NCI-H460 (cell line): ENCODE results near the gene PRKAR1B. TPM values are rescaled to one million over a fixed set of nuclear protein-coding genes. Genes with fewer than 3 reads are reported as not detected.
"Not testable (repeated sequence)": the region's sequence is repeated elsewhere in the genome, so short reads cannot be mapped to it uniquely, and the experiment has no call there.

Source experiments
- DNase-seq: peaks from one replicate; pipeline ENCODE4 v3.0.0-alpha.2; 2016; ENCODE audit warnings: low read depth; ENCODE audit errors: extremely low read depth
- total RNA-seq: library from RNA; depleted of rRNA; stranded (reverse); fragments of >200 nt; shearing (Covaris generic); gene quantifications from 2 replicates; pipeline ENCODE4 v1.2.3, GENCODE V29; 2014

Gene PRKAR1B
- total RNA-seq, 1 experiment from 2014 or later, result 7.4 TPM

GRCh38 chr7:672891-673290 is 54.2 kb downstream of the PRKAR1B start:
- no peak for DNase-seq

- DNase-seq, result no peak
These were observed 55.6 kb downstream of the PRKAR1B start for GRCh38 chr7:671415-672042.

DNA sequence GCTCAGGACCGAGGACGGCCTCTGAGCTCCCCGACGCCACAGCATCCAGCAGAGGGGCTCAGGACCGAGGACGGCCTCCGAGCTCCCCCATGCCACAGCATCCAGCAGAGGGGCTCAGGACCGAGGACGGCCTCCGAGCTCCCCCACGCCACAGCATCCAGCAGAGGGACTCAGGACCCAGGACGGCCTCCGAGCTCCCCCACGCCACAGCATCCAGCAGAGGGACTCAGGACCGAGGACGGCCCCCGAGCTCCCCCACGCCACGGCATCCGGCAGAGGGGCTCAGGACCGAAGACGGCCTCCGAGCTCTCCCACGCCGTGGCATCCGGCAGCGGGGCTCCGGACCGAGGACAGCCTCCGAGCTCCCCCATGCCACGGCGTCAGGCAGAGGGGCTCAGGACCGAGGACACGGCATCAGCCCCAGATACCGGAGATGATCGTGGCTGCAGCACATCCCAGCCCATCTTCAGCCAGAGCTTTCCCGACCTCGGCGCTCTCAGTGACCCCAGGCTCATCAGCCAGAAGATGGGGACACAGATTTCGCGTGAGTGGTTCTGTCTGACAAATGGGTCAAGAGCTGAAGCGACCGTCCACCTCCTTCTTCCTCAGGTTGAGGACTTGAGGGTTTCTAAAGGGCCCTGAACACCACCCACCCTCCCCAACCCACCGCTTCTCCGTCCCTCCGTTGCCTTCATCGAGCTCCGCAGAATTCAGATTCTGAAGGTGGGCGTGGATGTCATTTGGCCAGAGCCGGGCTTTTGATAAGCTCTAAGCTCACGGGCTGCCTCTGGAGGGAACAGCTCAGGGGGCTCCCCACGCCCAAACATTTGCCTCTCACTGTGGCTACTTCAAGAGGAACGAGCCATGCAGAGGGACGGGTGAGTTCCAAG is 56.3 kb downstream of the PRKAR1B start:
- DNase-seq, result no peak

DNA sequence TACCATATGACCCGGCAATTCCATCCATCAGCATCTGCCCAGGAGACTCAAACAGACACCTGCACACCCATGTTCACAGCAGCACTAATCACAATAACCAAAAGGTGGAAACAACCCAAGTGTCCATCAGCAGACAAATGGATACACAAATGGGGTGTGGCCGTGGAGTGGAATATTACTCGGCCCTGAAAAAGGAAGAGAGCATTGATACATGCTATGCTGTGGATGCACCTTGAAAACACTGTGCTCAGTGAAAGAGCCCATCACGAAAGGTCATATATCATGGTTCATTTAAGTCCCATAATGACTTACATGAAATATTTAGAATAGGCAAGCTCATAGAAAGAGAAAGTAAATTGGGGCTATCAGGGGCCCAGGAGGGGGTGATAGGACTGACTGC is 58.1 kb downstream of the PRKAR1B start:
- DNase-seq, result no peak

DNA sequence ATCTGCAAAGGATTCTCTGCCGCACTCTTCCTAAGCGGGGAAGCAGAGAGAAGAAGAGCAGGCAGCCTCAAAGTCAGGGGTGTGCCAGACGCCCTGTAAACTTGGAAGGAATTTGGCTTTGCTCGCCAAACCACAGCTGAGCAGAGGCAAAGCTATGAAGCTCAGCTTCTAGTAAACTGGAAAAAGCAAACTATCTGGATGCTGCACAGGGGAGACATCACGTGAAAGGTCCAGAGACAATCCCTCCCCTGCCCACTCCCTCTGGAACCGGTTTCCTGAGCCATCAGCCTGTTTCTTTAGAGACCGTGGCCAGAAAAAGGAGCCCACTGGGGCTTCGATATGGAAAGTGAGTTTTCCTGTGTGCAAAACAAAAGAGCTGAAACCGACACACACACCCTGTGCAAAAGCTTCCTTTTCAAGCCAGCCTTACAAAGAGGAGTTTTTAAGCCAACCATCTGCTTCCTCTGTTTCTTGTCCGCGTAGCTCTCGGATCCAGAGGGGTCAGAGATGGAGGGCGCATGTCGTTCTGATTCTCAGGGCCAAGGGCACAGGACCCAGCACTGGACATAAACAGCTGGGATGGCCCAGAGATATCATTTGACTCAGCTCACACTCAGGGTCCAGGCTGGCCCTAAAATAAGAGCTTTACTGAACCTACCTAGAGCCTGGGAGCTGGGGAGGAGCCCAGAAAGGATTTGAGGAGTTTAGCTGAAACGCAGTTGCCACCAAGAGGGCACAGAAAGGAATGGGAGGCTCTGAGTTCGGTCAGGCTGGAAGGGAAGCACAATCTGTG is 58.7 kb downstream of the PRKAR1B start:
- DNase-seq, result no peak

DNA sequence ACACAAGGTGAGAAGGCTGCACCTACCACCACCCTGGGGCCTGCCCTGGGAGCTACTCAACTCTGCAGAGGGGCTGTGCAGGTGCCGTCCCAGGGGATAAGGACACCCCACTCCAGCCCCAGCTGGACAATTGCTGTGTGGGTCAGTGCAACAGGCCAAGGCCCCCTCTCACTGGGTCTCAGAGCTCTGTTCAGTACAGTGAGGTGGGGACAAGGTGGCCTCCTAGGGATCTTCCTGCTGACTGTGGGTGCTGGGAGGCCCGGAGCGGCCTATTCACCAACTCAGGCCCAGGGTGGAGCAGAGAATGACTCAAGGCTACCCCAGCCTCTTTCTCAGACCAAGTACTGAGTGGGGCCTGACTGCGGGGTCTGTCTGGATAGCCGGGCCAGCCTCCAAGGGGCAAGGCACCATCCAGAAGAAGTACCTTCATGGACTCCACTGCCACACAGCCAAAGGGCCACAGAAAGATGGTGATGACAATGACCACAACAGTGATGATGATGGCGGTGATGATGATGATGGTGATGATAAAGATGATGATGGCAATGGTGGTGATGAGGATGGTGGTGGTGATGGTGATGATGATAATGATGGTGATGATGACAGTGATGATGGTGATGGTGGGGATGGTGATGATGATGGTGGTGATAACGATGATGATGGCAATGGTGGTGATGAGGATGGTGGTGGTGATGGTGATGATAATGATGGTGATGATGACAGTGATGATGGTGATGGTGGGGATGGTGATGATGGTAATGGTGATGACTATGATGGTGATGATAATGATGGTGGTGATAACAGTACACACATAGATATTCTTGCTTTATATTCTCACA is 60.4 kb downstream of the PRKAR1B start:
- no peak for DNase-seq

GRCh38 chr7:665736-666453 is 61.2 kb downstream of the PRKAR1B start:
- DNase-seq, result no peak

DNA sequence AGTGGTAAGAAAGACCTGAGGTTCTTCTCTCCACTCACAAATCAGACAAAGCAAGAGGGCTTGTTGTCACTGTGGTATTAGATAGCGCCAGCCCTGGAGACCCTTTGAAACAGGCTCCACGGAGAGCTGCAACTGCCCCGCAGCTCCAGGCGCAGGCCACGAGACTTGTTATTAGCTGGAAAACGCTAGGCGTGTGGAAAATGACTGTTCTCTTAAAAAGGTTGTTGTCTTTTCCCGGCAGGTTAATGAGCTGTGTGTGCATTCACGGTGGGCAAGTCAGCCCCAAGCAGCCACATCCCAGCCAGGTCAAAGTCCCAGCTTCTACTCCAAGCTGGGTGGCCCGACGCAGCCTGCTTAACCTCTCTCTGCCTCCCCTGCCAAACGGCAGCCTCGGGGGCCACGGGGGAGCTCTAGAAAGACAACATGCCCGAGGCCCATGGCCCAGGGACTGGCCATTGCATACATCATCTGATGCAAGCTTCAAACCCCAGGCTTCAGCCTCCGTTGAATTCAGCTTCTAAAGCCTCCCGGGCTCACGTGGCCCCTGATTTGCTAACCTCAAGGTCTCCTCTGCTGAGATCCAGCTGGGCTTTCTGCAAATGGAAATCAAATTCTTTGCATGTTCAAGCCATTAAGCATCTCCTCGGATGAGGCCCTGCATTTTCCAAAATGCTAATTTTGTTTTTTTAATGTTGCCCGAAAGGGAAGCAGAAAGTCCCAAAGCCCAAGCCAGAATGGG is 61.9 kb downstream of the PRKAR1B start:
- no peak for DNase-seq

- no peak for DNase-seq
These were observed 62.7 kb downstream of the PRKAR1B start for GRCh38 chr7:664402-664775.

DNA sequence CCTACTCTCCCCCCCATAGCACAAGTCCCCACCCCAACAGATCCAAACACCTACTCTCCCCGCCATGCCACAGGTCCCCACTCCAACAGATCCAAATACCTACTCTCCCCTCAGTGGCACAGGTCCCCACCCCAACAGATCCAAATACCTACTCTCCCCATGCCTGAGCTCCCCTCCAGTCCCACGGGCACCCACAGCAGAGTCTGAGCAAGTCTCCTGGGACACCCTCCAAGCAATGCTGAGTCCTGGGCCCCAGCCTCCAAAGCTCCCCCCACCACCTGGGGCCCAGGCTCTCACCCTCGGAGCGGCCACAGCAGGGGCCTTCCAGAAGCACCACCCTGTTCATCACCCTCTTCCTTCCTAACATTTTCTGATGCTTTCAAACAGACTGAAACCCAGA is 64.5 kb downstream of the PRKAR1B start:
- DNase-seq, result no peak

DNA sequence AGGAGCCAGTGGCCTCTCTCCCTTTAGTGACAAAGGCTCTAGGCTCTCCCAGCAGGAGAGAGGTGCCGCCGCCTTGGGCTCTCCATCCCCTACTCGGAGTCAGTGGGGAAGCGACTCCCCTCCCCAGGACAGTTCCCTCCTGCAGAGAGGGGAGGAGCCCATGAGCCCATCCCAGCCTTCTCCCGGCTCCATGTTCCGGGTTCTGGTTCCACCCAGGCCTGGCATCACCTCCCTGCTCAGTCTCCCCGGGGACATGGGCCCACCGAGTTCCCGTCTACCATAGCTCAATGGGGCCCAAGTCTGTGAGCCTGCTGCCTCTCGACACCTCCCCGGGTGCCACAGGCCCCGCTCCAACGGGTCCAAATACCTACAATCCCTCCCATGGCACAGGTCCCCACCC is 67.1 kb downstream of the PRKAR1B start:
- no peak for DNase-seq

- DNase-seq, result no peak
These were observed 67.7 kb downstream of the PRKAR1B start for GRCh38 chr7:659306-659847.

DNA sequence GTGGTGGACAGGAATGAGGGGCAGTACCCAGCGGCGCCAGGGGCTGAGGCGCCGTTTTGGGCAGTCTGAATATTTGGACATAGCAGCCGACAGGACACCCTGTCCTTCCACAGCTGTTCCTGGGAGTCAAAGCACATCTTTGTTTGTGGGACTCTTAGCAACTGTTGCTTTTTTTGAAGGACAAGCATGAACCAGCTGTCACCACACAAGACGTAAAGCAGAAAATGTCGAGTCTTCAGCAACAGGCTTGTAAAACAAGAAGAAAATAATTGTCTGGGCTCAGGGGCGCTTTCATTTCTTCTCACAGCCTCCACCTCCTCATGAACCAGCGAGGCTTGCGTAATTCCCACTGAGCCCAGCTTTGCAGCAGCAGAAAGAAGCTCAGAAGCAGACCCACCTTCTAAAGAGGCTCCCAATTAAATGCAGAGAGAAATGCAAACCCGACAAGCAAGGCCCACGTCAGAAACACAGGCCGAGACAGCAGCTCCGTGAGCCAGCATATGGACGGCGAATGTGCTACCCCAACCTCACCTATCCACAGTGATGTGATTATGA is 69.4 kb downstream of the PRKAR1B start:
- no peak for DNase-seq

GRCh38 chr7:657010-657409 is 70.1 kb downstream of the PRKAR1B start:
- not testable (repeated sequence) for DNase-seq

- no peak for DNase-seq
These were observed 71.3 kb downstream of the PRKAR1B start for GRCh38 chr7:655758-656157.

GRCh38 chr7:653829-654764 is 73.0 kb downstream of the PRKAR1B start:
- no peak for DNase-seq

GRCh38 chr7:652881-653280 is 74.2 kb downstream of the PRKAR1B start:
- no peak for DNase-seq
